GM21381 (cell line): ENCODE results near the gene PCSK7.

Experiments used
- ATAC-seq: cut with Tn5 transposase; IDR thresholded peaks from one replicate; pipeline ENCODE4 v1.9.1; 2021; ENCODE audit warnings: mild to moderate bottlenecking, moderate library complexity; ENCODE audit not compliant: unreplicated experiment

The PCSK7 gene

GRCh38 chr11:117170210-117170609, 61.7 kb downstream of the PCSK7 start:
- no peak for ATAC-seq

DNA sequence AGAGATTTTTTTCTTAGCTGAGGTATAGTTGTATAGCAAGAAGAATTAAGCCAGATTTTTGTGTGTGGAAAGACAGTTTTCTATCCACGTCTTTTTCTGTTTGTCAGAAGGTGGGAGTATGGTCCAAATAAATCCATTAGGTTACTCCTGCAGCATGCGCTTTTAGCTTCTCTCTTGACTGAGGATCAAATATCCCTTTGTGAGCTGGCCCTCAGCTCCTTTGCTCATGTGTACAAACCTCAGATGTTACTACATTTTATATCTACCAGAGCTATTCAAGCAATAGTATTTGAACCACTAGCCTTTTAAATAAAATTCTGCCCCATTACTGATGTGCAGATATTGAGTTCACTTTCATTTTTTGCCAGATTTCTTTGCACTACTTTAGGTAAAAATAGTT, 62.1 kb downstream of the PCSK7 start:
- ATAC-seq, result no peak

- no peak for ATAC-seq
These were observed 65.4 kb downstream of the PCSK7 start for GRCh38 chr11:117166491-117166890.

- no peak for ATAC-seq
These were observed 71.0 kb downstream of the PCSK7 start for GRCh38 chr11:117160826-117161225.

- no peak for ATAC-seq
These were observed 72.0 kb downstream of the PCSK7 start for GRCh38 chr11:117159892-117160291.

GRCh38 chr11:117157507-117157906, 74.4 kb downstream of the PCSK7 start:
- ATAC-seq, result no peak

DNA sequence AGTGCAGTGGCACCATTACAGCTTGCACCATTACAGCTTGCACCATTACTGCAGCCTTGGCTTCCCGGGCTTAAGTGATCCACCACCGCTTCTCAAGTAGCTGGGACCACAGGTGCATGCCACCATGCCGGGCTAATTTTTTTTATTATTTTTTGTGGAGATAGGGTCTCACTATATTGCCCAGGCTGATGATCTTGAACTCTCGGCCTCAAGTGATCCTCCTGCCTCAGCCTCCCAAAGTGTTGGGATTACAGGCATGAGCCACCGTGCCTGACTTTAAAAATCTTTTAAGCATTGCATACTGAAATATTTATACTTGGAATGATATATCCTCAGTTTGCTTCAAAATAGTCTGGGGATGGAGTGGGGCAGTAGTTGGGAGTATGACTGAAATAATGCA, 77.4 kb downstream of the PCSK7 start:
- ATAC-seq, result no peak
